GM12874 (cell line): ENCODE data around the gene SESTD1.
A peak's percentile ranks its signal among the peaks of the same experiment; 100 is the strongest.

Source experiments
- TF ChIP-seq, protein P1 (sequence below): IDR thresholded peaks from 2 replicates; pipeline ENCODE4 v1.5.1; 2011; ENCODE audit warnings: low read depth, mild to moderate bottlenecking, control low read depth, low read length, moderate library complexity; ENCODE audit not compliant: insufficient read depth

Gene SESTD1

DNA sequence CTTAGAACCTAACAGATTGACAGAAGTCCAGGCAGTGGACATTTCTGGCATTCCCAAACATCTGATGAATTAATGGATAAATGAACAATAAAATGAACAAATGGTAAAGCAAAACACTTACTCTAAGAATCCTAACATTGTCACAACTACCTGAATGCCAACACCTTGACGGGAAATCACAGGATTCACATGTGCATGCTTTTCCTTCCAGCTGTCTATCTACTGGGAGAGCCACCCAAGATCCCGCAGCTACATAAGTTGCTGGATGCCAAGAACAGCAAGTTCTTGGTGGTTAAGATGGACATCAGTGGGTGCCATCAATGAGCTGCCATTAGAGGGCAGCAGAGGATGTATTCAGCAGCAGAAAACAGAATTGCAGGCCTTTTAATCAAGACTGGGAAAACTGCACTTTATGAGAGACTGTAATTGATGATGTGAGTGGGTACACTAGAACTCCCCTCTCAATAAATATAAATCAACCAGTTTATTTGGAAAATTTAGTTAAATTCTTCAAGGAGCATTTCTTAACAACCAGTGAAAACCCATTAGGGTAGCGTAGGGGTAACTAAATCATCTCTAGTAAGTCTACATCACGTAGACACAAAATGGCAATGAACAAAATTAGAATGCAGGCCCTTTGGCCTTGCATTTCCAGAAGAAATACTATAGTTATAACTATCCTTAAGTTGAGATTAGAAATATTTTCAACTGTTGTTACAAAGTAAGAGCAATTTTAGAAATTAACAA, 45.6 kb downstream of the SESTD1 start:
- TF ChIP-seq, protein P1, sequence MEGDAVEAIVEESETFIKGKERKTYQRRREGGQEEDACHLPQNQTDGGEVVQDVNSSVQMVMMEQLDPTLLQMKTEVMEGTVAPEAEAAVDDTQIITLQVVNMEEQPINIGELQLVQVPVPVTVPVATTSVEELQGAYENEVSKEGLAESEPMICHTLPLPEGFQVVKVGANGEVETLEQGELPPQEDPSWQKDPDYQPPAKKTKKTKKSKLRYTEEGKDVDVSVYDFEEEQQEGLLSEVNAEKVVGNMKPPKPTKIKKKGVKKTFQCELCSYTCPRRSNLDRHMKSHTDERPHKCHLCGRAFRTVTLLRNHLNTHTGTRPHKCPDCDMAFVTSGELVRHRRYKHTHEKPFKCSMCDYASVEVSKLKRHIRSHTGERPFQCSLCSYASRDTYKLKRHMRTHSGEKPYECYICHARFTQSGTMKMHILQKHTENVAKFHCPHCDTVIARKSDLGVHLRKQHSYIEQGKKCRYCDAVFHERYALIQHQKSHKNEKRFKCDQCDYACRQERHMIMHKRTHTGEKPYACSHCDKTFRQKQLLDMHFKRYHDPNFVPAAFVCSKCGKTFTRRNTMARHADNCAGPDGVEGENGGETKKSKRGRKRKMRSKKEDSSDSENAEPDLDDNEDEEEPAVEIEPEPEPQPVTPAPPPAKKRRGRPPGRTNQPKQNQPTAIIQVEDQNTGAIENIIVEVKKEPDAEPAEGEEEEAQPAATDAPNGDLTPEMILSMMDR: peak; percentile 80

DNA sequence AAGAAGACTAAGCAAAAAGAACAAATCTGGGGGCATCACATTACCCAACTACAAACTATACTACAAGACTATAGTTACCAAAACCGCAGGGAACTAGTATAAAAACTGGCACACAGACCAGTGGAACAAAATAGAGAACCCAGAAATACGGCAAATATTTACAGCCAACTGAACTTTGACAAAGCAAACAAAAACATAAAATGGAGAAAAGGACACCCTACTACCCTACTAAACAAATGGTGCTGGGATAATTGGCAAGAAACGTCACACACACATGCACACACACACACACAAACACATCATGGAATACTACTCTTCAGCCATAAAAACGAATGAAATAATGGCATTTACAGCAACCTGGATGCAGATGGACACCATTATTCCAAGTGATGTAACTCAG, 53.3 kb downstream of the SESTD1 start:
- TF ChIP-seq, protein P1: no peak

DNA sequence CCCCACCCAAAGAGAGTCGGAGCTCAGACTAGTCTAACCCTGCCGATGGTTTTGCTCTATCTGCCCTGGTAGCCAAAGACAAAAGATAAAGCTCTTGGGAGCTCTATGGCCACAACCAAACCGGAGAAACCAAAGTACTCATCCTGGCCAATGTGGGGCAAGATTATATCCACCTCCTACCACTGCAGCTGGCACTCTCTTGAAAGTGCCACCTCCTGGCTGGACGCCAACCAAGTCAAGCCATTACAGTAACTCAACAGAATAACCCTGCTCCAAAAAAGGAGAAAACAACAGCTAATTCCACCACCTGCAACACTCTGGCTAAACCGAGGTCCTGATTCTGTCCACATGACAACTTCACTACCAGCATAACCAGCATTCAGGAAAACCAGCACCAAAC, 57.6 kb downstream of the SESTD1 start:
- TF ChIP-seq, protein P1: no peak

DNA sequence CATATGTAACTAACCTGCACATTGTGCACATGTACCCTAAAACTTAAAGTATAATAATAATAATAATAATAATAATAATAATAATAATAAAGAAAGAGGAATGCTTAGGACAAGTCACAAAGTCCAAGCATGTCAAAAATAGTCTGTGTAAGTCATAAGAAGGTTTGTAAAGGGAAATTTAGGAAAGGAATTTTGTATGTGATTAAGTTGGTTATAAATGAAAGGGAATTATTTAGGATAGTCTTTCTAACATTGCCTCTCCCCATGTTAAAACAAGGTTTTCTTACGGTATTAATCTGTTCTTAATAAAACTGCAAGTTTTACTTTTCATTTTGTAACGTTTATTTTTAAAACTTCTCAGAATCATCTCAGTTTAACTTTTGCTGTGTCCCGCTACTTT, 62.8 kb downstream of the SESTD1 start:
- TF ChIP-seq, protein P1: no peak

DNA sequence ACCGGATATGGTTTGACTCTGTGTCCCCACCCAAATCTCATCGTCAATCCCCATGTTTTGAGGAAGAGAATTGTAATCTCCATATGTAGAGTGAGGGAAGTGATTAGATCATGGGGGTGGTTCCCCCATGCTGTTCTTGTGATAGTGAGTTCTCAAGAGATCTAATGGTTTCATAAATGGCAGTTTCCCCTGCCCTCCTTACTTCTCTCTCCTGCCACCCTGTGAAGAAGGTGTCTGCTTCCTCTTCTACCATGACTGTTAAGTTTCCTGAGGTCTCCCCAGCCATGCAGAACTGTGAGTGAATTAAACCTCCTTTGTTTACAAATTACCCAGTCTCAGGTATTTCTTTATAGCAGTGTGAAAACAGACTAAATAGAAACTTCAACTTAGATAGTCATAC, 69.5 kb downstream of the SESTD1 start:
- TF ChIP-seq, protein P1: no peak

DNA sequence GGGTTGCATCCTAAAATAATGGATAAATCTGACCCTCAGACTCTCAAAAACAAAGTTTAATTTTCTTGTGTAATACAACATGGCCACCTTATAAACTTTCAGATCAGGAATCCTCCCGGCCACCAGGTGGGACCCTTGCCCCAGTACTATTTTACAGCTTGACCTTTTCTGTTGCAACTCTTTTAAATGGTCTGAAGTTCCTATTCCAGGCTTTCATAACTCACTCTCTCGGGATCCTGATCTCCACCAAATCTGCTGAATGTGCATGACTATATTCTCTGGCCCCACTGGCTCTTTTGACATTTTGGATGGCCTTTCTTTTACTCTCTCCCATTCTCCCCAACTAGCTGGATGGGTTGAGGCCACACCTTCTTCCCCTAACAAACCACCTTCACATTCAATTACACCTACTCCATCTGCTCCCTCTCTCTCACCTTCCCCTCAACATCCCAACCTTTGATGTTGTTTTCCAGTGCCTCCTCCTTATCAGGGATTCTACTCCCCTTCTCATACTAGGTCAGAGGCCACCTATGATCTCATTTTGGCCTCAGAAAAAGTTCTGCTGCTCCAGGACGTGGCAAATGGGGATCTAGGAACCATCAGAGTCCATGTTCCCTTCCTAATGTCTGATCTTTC, 70.8 kb downstream of the SESTD1 start:
- TF ChIP-seq, protein P1: no peak

DNA sequence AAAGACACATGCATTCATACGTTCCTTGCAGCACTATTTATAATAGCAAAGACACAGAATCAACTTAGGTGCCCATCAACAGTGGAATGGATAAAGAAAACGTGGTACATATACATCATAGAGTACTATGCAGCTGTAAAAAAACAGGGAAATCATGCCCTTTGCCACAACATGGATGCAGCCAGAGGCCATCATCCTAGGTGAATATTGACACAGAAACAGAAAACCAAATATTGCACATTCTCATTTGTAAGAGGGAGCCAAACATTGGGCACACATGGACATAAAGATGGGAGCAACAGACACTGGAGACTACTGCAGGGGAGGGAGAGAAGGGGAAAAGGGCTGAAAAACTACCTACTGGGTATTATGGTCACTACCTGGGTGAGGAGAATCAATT, 73.5 kb downstream of the SESTD1 start:
- TF ChIP-seq, protein P1: no peak
